Testis (tissue), 2 donors: ENCODE measurements around the gene NCAPD3.

ENCODE experiments used
- POLR2A ChIP-seq: fragments of 450-650 bp; IDR thresholded peaks from one replicate; pipeline ENCODE4 v1.6.1; 2017; ENCODE audit warnings: antibody characterized with exemption, mild to moderate bottlenecking, moderate library complexity
- TF ChIP-seq, protein P1 (sequence below), 3 experiments: fragments of 450-650 bp in 2 of 3; fragments of 200-600 bp in 1 of 3; sonication (generic) in 1 of 3; IDR thresholded peaks; one replicate each; pipeline ENCODE4 v1.5.1; 2016 to 2019; ENCODE audit warnings: antibody characterized with exemption in 3 of 3, mild to moderate bottlenecking in 2 of 3, moderate library complexity in 1 of 3

DNA sequence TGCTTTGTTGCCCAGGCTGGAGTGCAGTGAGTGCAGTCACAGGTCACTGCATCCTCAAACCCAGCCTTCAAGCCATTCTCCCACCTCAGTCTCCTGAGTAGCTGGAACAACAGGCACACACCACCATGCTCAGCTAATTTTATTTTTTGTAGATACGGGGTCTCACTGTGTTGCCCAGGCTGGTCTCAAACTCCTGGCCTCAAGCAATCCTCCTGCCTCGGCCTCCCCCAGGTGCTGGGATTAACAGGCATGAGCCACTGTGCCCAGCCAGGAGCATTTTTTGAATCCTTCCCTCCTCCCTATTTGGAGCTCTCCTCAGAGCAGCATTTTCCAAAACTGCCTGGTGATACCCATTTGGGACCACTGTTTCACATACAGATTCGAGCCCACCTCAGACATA is 77.2 kb downstream of the NCAPD3 start:
- no peak for TF ChIP-seq POLR2A
- TF ChIP-seq, protein P1, sequence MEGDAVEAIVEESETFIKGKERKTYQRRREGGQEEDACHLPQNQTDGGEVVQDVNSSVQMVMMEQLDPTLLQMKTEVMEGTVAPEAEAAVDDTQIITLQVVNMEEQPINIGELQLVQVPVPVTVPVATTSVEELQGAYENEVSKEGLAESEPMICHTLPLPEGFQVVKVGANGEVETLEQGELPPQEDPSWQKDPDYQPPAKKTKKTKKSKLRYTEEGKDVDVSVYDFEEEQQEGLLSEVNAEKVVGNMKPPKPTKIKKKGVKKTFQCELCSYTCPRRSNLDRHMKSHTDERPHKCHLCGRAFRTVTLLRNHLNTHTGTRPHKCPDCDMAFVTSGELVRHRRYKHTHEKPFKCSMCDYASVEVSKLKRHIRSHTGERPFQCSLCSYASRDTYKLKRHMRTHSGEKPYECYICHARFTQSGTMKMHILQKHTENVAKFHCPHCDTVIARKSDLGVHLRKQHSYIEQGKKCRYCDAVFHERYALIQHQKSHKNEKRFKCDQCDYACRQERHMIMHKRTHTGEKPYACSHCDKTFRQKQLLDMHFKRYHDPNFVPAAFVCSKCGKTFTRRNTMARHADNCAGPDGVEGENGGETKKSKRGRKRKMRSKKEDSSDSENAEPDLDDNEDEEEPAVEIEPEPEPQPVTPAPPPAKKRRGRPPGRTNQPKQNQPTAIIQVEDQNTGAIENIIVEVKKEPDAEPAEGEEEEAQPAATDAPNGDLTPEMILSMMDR (IDR thresholded peaks at IDR 0.05), result no peak
